Stimulated activated CD4-positive, alpha-beta T cell treated with anti-CD3 and anti-CD28 coated beads, Interleukin-2, amount 100 ng/mL, for 24 hours (primary cell): Measurements from ENCODE around the gene TUG1.

Experiments used
- DNase-seq, 2 donors: peaks; one replicate each; pipeline ENCODE4 v3.0.0-alpha.2; 2020

TUG1 gene

DNA sequence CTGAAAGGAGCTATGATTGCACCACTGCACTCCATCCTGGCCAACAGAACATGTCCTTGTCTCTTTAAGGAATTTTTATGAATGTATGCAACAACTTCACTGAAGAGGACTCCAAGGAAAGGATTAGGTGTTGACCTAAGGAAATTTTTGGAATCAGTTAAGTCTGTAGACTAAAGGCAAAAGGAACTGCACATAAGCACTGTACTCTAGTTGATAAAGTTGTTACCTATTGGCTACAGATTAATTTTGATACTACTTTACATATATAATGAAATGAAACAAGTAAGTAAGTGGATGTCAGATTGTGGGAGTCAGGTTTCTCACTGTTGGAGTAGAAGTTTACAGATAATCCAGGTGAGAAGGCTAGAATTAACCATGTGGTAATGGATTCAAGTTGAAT is 36.5 kb downstream of the TUG1 start:
- no peak for DNase-seq

- DNase-seq: no peak
Measured at GRCh38 chr22:31019191-31019930, 50.3 kb downstream of the TUG1 start.

DNA sequence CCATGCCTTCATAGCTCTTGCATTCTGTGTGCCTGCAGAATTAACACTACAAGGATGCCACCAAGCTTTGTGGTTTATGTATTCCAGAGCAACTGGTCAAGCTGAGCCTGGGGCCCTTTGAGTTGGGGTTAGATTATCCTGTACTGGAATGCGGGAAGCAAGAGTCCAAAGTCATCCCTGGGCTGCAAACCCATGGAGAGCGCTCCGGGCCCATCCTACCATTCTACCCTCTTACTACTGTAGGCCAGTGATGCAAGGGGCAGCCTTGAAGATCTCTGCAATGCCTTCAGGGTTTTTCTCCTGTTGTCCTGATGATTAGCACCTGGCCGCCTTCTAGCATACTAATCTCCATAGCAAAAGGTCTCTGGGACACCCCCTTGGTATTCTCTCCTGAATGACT is 51.3 kb downstream of the TUG1 start:
- DNase-seq: no peak

- DNase-seq: no peak
Measured at GRCh38 chr22:31022516-31022915, 53.5 kb downstream of the TUG1 start.
